Parathyroid adenoma (tissue), 2 donors: ENCODE data around the gene TRAM2.
"Not testable (repeated sequence)": the region's sequence is repeated elsewhere in the genome, so short reads cannot be mapped to it uniquely, and the experiment has no call there.

Experiments used
- H2AFZ ChIP-seq: fragments of 300-600 bp; sonication (generic); one replicate; pipeline ENCODE4 v1.7.0; 2017; ENCODE audit warnings: antibody characterized with exemption, mild to moderate bottlenecking
- H3K27ac ChIP-seq: fragments of 300-600 bp; sonication (generic); one replicate; pipeline ENCODE4 v1.7.0; 2017
- H3K27me3 ChIP-seq: fragments of 300-600 bp; sonication (generic); one replicate; pipeline ENCODE4 v1.7.0; 2017; ENCODE audit warnings: low read length; ENCODE audit not compliant: control insufficient read depth, insufficient read depth
- H3K36me3 ChIP-seq: fragments of 300-600 bp; sonication (generic); one replicate; pipeline ENCODE4 v1.7.0; 2017; ENCODE audit warnings: low read length; ENCODE audit not compliant: control insufficient read depth, insufficient read depth
- H3K4me1 ChIP-seq: fragments of 300-600 bp; sonication (generic); one replicate; pipeline ENCODE4 v1.7.0; 2017; ENCODE audit warnings: control low read depth
- H3K4me2 ChIP-seq: fragments of 300-600 bp; sonication (generic); one replicate; pipeline ENCODE4 v1.7.0; 2017; ENCODE audit warnings: low read length
- H3K4me3 ChIP-seq: fragments of 300-600 bp; sonication (generic); one replicate; pipeline ENCODE4 v1.7.0; 2017; ENCODE audit warnings: low read depth, low read length
- H3K79me2 ChIP-seq: fragments of 300-600 bp; sonication (generic); one replicate; pipeline ENCODE4 v1.7.0; 2017; ENCODE audit warnings: control low read depth
- H3K9ac ChIP-seq: fragments of 300-600 bp; sonication (generic); one replicate; pipeline ENCODE4 v1.7.0; 2017; ENCODE audit warnings: mild to moderate bottlenecking
- H3K9me3 ChIP-seq: fragments of 300-600 bp; sonication (generic); one replicate; pipeline ENCODE4 v1.7.0; 2017; ENCODE audit warnings: low read length; ENCODE audit not compliant: control insufficient read depth
- TF ChIP-seq, protein P1 (sequence below): fragments of 300-600 bp; sonication (generic); IDR thresholded peaks from one replicate; pipeline ENCODE4 v1.7.0; 2017; ENCODE audit warnings: antibody characterized with exemption, mild to moderate bottlenecking
- donor health status: primary hyperparathyroidism.

Gene TRAM2

DNA sequence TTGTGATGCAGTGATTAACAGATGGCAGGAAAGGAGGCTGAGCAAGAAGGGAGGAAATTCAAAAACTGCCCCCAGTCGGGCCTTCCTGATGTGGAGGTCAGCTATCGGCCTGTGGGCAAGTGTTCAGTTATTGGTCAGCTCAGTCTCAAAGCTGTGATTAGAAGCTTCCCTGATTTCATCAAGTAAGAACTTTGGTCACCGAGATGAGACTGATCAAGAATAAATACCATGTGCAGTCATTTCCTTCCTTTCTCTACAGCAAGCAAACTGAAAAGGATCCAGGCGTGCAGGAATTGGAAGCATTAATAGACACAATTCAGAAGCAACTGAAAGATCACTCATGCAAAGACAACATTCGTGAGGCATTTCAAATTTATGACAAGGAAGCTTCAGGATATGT, 87.0 kb downstream of the TRAM2 start:
- no peak overlapping the region for H2AFZ ChIP-seq
- no peak overlapping the region for H3K9ac ChIP-seq
- no peak overlapping the region for H3K27ac ChIP-seq
- H3K9me3 ChIP-seq: no peaks in the 10 kb centered on the region
- TF ChIP-seq, protein P1, sequence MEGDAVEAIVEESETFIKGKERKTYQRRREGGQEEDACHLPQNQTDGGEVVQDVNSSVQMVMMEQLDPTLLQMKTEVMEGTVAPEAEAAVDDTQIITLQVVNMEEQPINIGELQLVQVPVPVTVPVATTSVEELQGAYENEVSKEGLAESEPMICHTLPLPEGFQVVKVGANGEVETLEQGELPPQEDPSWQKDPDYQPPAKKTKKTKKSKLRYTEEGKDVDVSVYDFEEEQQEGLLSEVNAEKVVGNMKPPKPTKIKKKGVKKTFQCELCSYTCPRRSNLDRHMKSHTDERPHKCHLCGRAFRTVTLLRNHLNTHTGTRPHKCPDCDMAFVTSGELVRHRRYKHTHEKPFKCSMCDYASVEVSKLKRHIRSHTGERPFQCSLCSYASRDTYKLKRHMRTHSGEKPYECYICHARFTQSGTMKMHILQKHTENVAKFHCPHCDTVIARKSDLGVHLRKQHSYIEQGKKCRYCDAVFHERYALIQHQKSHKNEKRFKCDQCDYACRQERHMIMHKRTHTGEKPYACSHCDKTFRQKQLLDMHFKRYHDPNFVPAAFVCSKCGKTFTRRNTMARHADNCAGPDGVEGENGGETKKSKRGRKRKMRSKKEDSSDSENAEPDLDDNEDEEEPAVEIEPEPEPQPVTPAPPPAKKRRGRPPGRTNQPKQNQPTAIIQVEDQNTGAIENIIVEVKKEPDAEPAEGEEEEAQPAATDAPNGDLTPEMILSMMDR: no peak
- no peaks in the 10 kb centered on the region for H3K4me1 ChIP-seq
- no peaks in the 10 kb centered on the region for H3K79me2 ChIP-seq
- no peak overlapping the region for H3K4me2 ChIP-seq
- no peaks in the 10 kb centered on the region for H3K27me3 ChIP-seq
- H3K36me3 ChIP-seq: no peaks in the 10 kb centered on the region
- H3K4me3 ChIP-seq: no peak overlapping the region

DNA sequence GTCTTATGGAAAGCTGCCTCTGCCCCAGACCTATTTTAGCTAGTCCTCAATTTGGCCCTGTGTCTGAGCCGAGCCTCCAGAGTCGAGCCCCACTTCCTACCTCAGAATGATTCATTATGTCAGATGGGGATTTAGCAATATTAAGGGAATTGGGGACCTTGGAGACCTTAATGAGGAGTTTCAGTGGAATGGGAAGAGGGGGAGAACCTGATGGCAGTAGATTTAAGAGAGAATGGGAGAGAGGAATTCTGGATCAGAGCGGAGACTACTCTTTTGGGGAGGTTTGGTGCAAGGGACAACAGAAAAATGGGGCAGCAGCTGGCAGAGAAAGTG, 93.2 kb downstream of the TRAM2 start:
- Histone ChIP-seq H3K4me2 (no peak overlapping the region), H3K27me3 (no peaks in the 10 kb centered on the region), H3K36me3 (no peaks in the 10 kb centered on the region), H2AFZ (no peak overlapping the region), H3K27ac (no peak overlapping the region), H3K4me3 (no peak overlapping the region), H3K4me1 (no peaks in the 10 kb centered on the region), H3K9ac (no peak overlapping the region), H3K9me3 (no peaks in the 10 kb centered on the region), H3K79me2 (no peaks in the 10 kb centered on the region)
- TF ChIP-seq, protein P1: no peak

DNA sequence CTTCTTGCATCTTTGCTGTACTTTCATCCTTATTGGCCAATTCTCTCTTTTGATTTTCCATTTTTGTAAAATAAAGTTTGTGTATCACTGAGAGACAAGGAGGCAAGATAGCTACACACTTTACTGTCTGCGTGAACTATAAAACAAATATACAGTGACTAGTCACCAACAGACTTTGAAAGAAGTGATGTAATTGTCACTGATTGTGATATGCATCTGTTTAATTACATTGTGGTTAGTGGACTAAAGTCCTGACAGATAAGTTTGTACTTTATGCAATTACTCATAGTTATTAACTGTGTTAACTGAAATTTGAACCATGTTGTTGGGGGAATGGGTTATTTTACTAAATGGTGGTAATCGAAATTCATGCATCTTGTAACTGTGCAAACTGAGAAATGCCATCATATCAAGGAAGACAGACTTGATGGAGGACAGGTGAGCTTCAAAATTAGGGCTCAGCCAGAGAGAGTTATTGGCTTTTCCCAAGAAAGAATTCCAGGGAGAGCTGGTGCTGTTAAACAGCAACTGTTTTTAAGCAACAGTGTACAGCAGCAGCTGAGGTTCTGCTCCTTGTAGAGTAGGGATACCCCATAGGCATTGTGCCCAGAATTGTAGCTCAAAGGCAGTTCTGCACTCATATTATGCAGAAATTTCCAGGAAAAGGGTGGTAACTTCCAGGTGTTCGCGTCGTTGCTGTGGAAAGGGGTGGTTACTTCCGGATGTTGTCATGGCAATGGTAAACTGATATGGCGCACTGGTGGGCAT, 93.8 kb downstream of the TRAM2 start:
- Histone ChIP-seq H3K27ac (no peak overlapping the region), H3K36me3 (no peaks in the 10 kb centered on the region), H2AFZ (no peak overlapping the region), H3K27me3 (no peaks in the 10 kb centered on the region), H3K79me2 (no peaks in the 10 kb centered on the region), H3K4me3 (no peak overlapping the region), H3K4me1 (no peaks in the 10 kb centered on the region), H3K9me3 (no peaks in the 10 kb centered on the region), H3K9ac (no peak overlapping the region), H3K4me2 (no peak overlapping the region)
- TF ChIP-seq, protein P1: no peak

DNA sequence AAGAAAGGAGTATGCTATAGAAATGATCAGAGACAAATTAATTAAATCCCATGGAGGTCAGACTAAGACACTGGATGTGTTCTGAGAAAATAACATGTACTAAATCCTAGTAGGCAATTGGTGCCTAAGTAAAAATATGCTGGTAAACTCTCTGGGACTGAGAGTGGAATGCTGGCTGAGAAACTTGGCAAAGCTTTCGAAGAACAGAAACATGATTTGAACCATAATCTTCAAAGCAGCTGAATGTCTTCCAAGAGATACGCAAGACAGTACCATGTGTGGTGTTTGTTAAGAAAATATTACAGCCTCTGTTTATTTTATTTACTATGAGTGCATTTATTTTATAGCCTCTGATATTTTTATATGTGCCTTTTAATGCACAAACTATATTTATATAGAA, 101.6 kb downstream of the TRAM2 start:
- H3K79me2 ChIP-seq: no peaks in the 10 kb centered on the region
- H3K4me3 ChIP-seq: no peak overlapping the region
- no peaks in the 10 kb centered on the region for H3K9me3 ChIP-seq
- no peak overlapping the region for H3K9ac ChIP-seq
- no peak overlapping the region for H2AFZ ChIP-seq
- no peak overlapping the region for H3K27ac ChIP-seq
- H3K4me2 ChIP-seq: no peak overlapping the region
- TF ChIP-seq, protein P1: no peak
- no peaks in the 10 kb centered on the region for H3K4me1 ChIP-seq
- H3K27me3 ChIP-seq: no peaks in the 10 kb centered on the region
- no peaks in the 10 kb centered on the region for H3K36me3 ChIP-seq

DNA sequence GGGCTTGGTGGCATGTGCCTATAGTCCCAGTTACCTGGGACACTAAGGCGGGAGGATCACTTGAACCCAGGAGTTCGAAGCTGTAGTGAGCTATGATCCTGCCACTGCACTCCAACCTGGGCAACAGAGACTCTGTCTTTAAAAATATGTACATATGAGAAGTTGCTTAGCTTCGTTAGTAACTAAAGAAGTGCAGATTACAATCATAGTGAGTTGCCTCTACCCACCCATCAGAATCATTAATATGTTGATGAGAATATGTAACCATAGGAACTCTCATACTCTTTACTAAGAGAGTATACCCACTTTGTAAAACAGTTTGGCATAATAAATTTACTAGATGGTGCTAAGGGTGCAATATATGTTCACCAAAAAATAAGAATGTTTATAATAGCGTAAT, 102.7 kb downstream of the TRAM2 start:
- H3K4me2 ChIP-seq: no peak overlapping the region
- H3K4me1 ChIP-seq: no peaks in the 10 kb centered on the region
- TF ChIP-seq, protein P1: no peak
- no peak overlapping the region for H3K9ac ChIP-seq
- no peaks in the 10 kb centered on the region for H3K27me3 ChIP-seq
- H3K9me3 ChIP-seq: no peaks in the 10 kb centered on the region
- H2AFZ ChIP-seq: no peak overlapping the region
- no peaks in the 10 kb centered on the region for H3K79me2 ChIP-seq
- no peaks in the 10 kb centered on the region for H3K36me3 ChIP-seq
- no peak overlapping the region for H3K4me3 ChIP-seq
- no peak overlapping the region for H3K27ac ChIP-seq

DNA sequence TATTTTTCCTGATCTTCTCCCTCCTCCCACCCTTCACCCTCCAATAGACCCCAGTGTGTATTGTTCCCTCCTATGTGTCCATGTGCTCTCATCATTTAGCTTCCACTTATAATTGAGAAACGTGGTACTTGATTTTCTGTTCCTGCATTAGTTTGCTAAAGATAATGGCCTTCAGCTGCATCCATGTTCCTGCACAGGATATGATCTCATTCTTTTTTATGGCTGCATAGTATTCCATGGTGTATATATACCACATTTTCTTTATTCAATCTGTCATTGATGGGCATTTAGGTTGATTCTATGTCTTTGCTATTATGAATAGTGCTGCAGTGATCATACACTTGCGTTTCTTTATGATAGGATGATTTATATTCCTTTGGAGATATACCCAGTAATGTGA, 115.7 kb downstream of the TRAM2 start:
- H2AFZ ChIP-seq, H3K27ac ChIP-seq: not testable (repeated sequence)

More for the DNA sequence above, 115.7 kb downstream of the TRAM2 start:
- H3K27me3 ChIP-seq, H3K4me3 ChIP-seq, H3K36me3 ChIP-seq, H3K9ac ChIP-seq, H3K4me2 ChIP-seq, H3K9me3 ChIP-seq, H3K79me2 ChIP-seq, H3K4me1 ChIP-seq: not testable (repeated sequence)
